ENCODE results near the gene GSG1L.

GSG1L gene

GRCh38 chr16:28062261-28062846 is 1.2 kb downstream of the GSG1L start:
- no peak for DNase-seq

GRCh38 chr16:28061352-28062101 is 2.0 kb downstream of the GSG1L start:
- DNase-seq: no peak

- DNase-seq: no peak
Observed at GRCh38 chr16:28059841-28060575, 3.5 kb downstream of the GSG1L start.

GRCh38 chr16:28058839-28059589 is 4.5 kb downstream of the GSG1L start:
- no peak for DNase-seq

- no peak for DNase-seq
Observed at GRCh38 chr16:28057949-28058348, 5.6 kb downstream of the GSG1L start.

GRCh38 chr16:28053461-28053860 is 10.1 kb downstream of the GSG1L start:
- DNase-seq: no peak

GRCh38 chr16:28052274-28053128 is 11.0 kb downstream of the GSG1L start:
- DNase-seq: no peak

- DNase-seq: no peak
Observed at GRCh38 chr16:28051486-28051885, 12.0 kb downstream of the GSG1L start.

GRCh38 chr16:28042811-28043210 is 20.7 kb downstream of the GSG1L start:
- DNase-seq: no peak

GRCh38 chr16:28041615-28042014 is 21.9 kb downstream of the GSG1L start:
- no peak for DNase-seq

- DNase-seq: no peak
Observed at GRCh38 chr16:28040039-28040438, 23.5 kb downstream of the GSG1L start.

- no peak for DNase-seq
Observed at GRCh38 chr16:28039493-28039892, 24.0 kb downstream of the GSG1L start.

GRCh38 chr16:28038409-28038808 is 25.1 kb downstream of the GSG1L start:
- no peak for DNase-seq

- no peak for DNase-seq
Observed at GRCh38 chr16:28035866-28036393, 27.6 kb downstream of the GSG1L start.

GRCh38 chr16:28033870-28034269 is 29.6 kb downstream of the GSG1L start:
- no peak for DNase-seq

- no peak for DNase-seq
Observed at GRCh38 chr16:28029387-28030002, 34.0 kb downstream of the GSG1L start.

GRCh38 chr16:28027055-28027454 is 36.5 kb downstream of the GSG1L start:
- no peak for DNase-seq

- no peak for DNase-seq
Observed at GRCh38 chr16:28025631-28026030, 37.9 kb downstream of the GSG1L start.

- no peak for DNase-seq
Observed at GRCh38 chr16:28019218-28019617, 44.3 kb downstream of the GSG1L start.

- no peak for DNase-seq
Observed at GRCh38 chr16:28014851-28015250, 48.7 kb downstream of the GSG1L start.

GRCh38 chr16:28013878-28014277 is 49.6 kb downstream of the GSG1L start:
- no peak for DNase-seq

- DNase-seq: no peak
Observed at GRCh38 chr16:28013392-28013791, 50.1 kb downstream of the GSG1L start.

All from activated effector memory CD4-positive, alpha-beta T cell treated with Interleukin-2 at 50 U/mL for 16 hours (primary cell).